Measurements from ENCODE around the gene CLEC18B.
"Not testable (repeated sequence)": the region's sequence is repeated elsewhere in the genome, so short reads cannot be mapped to it uniquely, and the experiment has no call there.

Gene CLEC18B

GRCh38 chr16:74420612-74421481, at the start of gene CLEC18B:
Gene CLEC18B, minus strand, starts transcription at chr16:74421478. Its CDS starts 208 bp downstream, at chr16:74421270.
- not testable (repeated sequence) for DNase-seq

- DNase-seq, result no peak
Measured at GRCh38 chr16:74469946-74470478, 48.7 kb upstream of the CLEC18B start.

DNA sequence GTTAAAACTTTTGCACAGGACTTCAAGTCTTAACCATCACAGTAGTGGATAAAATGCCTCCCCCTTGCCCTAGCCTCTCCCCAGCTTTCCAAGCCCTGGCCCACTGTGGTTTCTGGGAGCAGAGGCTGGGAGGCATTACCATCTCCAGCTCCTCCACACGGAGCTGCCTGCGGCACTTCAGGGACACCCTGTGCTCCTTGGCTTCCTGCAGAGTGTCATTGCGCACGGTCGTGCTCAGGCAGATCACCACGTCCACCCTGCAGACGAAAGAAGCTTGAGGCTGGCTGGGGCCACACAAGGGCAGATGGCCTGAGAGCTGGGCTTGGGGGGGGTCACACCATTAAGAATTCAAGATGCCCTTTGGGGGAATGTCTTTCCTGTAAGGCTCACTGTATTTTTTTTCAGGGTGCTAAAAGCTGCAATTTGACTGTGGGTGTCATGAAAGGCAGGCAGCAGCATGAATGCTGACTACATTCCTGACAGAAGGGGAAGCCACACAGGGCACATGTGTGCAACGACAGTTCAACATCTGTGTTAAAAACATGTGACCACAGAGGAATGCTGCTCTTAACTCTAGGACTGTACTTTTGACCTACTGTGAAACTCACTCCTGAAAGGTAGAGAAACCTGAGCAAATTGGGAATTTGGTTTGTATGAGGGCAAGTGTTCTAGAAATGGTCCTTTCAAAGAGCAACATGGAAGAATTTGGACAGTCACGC, 47.7 kb upstream of the CLEC18B start:
- no peak for DNase-seq

- DNase-seq, result peak in 1 of 2 donors; percentile 7
Measured at GRCh38 chr16:74466872-74467271, 45.6 kb upstream of the CLEC18B start.

GRCh38 chr16:74465851-74466685, 44.8 kb upstream of the CLEC18B start:
- no peak for DNase-seq

DNA sequence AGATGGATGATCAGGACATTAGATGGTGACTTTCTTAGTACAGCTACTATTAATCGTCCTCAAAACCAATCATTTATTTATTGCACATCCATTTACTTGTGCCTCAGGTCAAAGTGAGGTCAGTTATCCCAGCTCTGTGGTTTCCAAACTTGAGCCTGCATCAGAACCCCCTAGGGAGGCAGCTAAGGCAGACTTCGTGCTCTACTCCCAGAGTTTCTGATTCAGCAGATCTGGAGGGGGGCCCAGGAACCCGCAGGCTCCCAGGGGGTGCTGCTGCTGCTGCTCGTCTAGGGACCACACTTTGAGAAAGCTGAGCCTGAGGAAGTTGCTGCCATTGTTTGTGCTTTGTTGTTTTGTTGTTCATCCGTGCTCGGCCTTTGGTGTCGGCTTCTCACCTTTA, 44.0 kb upstream of the CLEC18B start:
- no peak for DNase-seq

DNA sequence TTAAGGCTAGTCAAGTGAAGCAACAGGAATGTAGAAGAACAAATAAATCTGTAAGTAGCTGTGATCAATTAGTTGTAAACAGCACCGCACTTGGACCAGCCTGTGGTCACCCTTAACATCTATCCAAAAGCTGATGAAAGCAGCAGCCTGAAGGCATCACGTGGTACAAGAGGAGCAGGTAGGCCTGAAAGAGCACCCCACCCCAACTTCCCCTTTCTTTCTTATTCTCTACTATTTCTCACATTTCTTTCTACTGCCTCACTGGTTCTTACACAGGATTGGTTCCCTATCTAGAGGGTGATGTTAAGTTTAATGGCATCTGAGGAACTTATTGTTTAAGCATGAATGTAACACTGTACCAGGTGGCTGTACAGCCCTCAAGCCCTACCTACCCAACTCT, 42.6 kb upstream of the CLEC18B start:
- DNase-seq, result no peak

DNA sequence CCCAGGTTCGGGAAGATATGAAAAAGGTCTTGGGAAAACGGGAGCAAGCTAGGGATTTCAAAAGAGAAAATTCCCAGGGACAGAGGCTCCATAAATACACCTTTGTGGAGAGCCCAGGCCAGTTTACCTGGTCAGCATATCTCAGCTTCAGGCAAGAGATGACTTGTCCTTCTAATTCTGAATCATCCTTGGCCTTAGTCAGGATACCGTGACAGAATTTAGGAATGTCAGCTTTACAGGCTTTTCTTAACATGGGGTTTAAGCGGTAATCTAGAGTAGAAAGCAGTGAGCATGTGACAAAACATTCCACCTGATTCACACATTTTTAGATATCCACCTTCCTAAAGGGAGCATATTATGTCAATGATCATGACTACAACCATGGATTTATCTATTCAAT, 41.1 kb upstream of the CLEC18B start:
- no peak for DNase-seq

DNA sequence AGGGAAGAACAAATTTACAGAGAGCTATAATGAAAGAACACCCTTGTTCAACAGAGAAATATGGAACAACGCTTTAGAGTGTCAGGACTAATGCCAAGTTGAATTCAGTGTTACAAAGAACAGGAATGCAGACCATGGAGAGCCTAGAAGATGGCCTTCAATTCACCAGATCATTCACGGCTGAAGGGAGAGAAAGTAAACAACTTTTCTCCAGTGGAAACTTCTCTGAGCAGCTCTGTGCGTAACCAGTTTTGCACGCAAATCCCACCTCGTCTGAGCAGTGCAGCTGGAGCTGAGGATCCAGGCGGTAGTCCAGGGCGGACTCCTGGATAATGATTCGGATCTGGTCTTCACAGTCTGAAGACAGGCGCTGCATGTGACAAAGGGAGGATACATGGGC, 40.5 kb upstream of the CLEC18B start:
- DNase-seq, result no peak

DNA sequence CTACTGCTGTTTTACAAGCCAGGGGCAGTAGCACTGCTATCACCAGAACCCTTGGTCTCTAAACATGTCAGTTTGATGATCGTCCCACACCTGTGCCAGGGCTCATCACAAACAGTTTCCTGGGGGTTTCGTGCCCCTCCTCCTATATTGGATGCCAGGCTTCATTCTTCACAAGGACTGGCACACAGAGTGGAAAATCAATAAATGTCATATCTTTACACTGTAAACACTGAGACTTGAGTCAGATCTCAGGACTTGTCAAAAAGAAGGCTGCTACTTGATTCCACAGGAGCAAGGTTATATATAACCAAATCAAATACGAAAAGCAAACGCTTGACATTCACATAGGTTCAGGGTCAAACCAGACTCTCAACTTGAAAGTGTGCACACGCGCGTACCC, 39.3 kb upstream of the CLEC18B start:
- no peak for DNase-seq

GRCh38 chr16:74456290-74456625, 35.0 kb upstream of the CLEC18B start:
- no peak for DNase-seq

- DNase-seq, result no peak
Measured at GRCh38 chr16:74455619-74456289, 34.5 kb upstream of the CLEC18B start.

DNA sequence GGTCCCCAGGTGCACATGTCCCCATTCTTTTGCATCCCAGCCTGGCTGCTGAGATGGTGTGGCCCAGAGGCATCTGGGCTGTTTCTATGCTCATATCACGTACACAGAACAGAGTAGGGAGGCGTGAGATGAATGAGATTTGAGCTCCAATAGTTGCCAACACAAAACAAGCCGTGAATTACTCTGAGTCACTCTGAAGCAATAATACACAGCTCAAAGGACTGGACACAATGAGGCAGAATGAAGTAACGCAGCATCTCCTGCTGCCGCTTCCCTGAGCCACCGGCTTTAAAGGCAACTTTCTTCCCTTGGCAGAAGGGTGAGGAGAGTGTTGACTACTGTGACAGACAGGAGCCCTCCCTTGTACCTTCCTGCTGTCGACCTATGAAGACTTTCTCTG, 33.9 kb upstream of the CLEC18B start:
- no peak for DNase-seq

GRCh38 chr16:74451951-74452758, 30.9 kb upstream of the CLEC18B start:
- DNase-seq, result no peak

- DNase-seq, result no peak
Measured at GRCh38 chr16:74450967-74451760, 29.9 kb upstream of the CLEC18B start.

- DNase-seq, result no peak
Measured at GRCh38 chr16:74450236-74450635, 29.0 kb upstream of the CLEC18B start.

- DNase-seq, result no peak
Measured at GRCh38 chr16:74449470-74449869, 28.2 kb upstream of the CLEC18B start.

- no peak for DNase-seq
Measured at GRCh38 chr16:74448990-74449389, 27.7 kb upstream of the CLEC18B start.

DNA sequence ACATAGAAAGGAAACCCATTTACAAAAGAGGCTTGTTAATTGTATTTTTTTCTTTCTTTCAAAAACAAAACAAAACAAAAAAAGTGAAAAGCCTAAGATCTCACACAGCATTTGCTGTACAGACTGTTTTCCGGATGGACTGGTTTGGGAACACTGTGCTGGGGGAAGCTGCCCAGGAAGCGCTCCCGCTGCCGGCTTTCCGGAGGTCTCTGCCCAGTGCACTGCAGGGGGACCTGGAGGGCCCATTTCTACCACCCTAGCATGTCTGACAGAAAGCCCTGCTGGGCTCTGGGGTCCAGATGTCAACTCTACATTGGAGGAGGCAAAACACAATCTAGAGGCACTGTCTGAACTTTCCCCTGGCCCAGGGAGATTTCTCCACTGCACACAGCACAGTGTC, 26.3 kb upstream of the CLEC18B start:
- DNase-seq, result no peak

DNA sequence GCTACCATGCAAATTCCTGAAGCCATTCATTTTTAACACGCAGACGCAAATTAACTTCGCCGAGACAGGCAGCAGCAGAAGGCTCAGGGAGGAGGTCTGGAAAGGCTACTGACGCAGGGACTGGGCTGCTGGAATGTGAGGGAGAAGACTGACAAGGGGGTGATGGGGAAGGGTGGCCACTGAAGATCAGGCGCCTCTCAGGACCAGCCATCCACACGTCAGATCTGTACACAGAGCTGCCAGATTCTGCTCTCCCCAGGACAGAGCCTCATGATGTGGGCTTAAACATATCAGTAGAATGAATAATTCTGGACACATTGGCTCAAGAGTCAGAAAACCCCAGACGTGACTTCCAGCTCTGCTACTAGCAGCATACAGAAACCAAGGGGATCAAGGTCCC, 25.6 kb upstream of the CLEC18B start:
- no peak for DNase-seq

All from CD4-positive, alpha-beta T cell treated with Interferon alpha-2 for 1 hour (primary cell).